ENCODE measurements around the gene SPPL2B.
"Not testable (repeated sequence)": the region's sequence is repeated elsewhere in the genome, so short reads cannot be mapped to it uniquely, and the experiment has no call there.

The SPPL2B gene

DNA sequence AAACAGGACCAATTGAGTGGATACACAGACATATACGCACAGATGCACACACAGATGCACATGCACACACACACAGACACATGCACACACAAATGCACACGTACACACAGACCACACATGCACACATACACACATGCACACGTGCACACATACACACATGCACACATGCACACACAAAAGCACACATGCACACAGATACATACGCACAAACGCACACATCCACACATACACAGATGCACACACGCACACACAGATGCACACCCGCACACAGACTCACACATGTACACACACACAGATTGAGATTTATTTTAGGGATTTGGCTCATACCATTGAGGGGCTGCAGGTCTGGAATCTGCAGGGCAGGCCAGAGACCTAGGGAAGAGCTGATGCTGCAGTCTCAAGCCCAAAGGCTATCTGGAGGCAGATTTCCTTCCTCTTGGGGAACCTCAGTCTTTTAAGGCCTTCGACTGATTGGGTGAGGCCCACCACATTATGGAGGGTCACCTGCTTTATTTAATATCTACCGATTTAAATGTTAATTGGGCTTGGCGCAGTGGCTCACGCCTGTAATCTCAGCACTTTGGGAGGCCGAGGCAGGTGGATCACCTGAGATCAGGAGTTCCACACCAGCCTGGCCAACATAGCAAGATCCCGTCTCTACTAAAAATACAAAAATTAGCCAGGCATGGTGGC, 54.2 kb downstream of the SPPL2B start:
- DNase-seq = no peak

GRCh38 chr19:2385053-2385721, 56.7 kb downstream of the SPPL2B start:
- DNase-seq = peak; percentile 25

DNA sequence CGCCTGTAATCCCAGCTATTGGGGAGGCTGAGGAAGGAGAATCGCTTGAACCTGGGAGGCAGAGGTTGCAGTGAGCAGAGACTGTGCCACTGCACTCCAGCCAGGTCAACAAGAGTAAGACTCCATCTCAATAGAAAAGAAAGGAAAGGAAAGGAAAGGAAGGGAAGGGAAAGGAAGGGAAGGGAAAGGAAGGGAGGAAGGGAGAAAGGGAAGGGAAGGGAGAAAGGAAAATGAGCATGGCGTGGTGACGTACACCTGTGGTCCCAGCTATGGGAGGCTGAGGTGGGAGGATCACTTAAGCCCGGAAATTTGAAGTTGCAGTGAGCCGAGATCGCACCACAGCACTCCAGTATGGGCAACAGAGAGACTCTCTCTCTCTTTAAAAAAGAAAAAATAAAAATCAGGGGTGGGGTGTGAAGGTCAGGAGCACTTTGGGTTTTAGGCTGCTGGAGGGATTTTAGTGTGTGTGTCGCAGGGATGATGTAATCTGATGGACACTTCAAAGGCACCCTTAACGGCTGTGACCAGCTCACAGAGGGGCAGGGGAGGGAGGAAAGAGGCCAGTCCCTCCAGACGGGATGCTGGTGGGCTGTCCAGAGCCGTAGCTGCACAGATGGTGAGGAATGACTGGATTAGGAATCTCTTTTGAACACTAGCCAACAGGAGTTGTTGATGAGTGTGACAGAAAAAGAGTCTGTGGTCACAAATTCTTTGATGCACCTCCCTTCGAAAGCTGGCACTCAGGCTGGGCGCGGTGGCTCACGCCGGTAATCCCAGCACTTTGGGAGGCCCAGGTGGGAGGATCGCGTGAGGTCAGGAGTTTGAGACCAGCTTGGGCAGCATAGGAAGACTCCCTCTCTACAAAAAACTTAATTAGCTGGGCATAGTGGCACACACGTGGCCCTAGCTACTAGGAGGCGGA, 59.1 kb downstream of the SPPL2B start:
- DNase-seq = no peak

DNA sequence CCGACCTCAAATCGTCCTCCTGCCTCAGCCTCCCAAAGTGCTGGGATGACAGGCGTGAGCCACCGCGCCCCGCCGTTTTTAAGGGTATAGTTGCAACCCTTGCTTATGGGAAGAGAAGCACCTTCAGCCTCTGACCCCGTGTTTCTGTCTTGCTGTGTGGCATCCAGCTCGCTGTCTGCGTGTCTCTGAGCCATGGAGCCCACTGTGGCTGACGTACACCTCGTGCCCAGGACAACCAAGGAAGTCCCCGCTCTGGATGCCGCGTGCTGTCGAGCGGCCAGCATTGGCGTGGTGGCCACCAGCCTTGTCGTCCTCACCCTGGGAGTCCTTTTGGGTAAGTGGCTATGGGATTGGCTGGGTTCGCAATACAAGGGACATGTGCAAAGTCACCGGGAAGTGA, 61.1 kb downstream of the SPPL2B start:
- no peak for DNase-seq

- peak; percentile 46 for DNase-seq
These were observed 62.7 kb downstream of the SPPL2B start for GRCh38 chr19:2391118-2391725.

GRCh38 chr19:2392366-2392765, 63.9 kb downstream of the SPPL2B start:
- no peak for DNase-seq

DNA sequence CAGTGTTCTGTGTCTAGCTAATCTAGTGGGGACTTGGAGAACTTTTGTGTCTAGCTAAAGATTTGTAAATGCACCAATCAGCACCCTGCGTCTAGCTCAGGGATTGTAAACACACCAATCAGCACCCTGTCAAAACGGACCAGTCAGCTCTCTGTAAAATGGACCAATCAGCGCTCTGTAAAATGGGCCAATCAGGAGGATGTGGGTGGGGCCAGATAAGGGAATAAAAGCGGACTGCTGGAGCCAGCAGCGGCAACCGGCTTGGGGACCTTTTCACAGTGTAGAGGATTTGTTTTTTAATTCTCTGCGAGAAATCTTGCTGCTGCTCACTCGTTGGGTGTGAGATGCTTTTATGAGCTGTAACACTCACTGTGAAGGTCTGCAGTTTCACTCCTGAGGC, 64.4 kb downstream of the SPPL2B start:
- not testable (repeated sequence) for DNase-seq

DNA sequence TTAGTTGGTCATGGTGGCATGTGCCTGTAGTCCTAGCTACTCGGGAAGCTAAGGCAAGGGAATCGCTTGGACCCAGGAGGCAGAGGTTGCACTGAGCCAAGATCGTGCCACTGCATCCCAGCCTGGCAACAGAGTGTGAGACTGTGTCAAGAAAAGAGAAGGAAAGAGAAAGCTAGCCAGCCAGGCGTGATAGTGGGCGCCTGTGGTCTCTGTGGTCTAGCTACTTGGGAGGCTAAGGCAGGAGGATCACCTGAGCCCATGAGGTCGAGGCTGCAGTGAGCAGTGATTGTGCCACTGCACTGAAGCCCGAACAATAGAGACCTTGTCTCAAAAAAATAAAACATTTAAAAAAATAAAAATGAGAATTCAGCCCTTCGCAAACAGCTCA, 65.6 kb downstream of the SPPL2B start:
- DNase-seq = no peak

- peak; percentile 51 for DNase-seq
These were observed 66.2 kb downstream of the SPPL2B start for GRCh38 chr19:2394442-2395292.

DNA sequence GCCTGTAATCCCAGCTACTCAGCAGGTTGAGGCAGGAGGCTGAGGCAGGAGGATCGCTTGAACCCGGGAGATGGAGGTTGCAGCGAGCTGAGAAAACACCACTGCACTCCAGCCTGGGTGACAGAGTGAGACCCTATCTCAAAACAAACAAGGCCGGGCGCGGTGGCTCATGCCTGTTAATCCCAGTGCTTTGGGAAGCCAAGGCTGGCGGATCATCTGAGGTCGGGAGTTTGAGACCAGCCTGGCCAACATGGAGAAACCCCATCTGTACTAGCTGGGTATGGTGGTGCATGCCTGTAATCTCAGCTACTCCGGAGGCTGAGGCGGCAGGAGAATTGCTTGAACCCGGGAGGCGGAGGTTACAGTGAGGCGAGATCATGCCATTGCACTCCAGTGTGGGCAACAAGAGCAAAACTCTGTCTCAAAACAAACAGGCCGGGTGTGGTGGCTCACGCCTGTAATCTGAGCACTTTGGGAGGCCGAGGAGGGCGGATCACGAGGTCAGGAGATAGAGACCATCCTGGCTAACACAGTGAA, 66.9 kb downstream of the SPPL2B start:
- not testable (repeated sequence) for DNase-seq

GRCh38 chr19:2397173-2397572, 68.7 kb downstream of the SPPL2B start:
- DNase-seq = not testable (repeated sequence)

DNA sequence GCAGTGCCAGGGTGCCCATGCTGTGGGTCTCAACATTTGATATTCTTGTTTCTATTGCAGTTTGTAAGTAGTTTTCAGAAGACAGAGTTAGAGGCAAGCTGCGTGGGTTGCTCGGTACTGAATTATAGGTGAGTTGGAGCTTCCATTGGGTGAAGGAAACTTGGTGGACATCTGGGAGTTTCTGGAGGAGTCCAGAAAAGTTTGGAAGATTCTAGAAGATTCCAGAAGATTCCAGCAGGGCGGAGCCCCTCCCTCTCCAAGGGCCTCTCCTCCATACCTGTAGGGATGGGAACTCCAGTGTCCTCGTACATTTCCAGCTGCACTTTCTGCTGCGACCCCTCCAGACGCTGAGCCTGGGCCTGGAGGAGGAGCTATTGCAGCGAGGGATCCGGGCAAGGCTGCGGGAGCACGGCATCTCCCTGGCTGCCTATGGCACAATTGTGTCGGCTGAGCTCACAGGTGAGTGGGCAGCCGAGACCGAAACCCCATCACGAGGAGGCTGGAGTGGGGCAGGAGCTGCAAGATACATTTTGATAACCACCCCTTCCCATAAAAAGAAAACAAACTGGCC, 70.3 kb downstream of the SPPL2B start:
- no peak for DNase-seq

- no peak for DNase-seq
These were observed 71.1 kb downstream of the SPPL2B start for GRCh38 chr19:2399582-2399981.
